ENCODE data around the gene SUGP1.

GRCh38 chr19:19257836-19258588 lies 62.3 kb downstream of the SUGP1 start:
- no peak for TF ChIP-seq EZH2phosphoT487 (IDR thresholded peaks at IDR 0.05; ENCODE audit: low read depth)
- TF ChIP-seq, protein P1, sequence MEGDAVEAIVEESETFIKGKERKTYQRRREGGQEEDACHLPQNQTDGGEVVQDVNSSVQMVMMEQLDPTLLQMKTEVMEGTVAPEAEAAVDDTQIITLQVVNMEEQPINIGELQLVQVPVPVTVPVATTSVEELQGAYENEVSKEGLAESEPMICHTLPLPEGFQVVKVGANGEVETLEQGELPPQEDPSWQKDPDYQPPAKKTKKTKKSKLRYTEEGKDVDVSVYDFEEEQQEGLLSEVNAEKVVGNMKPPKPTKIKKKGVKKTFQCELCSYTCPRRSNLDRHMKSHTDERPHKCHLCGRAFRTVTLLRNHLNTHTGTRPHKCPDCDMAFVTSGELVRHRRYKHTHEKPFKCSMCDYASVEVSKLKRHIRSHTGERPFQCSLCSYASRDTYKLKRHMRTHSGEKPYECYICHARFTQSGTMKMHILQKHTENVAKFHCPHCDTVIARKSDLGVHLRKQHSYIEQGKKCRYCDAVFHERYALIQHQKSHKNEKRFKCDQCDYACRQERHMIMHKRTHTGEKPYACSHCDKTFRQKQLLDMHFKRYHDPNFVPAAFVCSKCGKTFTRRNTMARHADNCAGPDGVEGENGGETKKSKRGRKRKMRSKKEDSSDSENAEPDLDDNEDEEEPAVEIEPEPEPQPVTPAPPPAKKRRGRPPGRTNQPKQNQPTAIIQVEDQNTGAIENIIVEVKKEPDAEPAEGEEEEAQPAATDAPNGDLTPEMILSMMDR (IDR thresholded peaks at IDR 0.05; ENCODE audit: low read depth, low read length), result no peak

Data from OCI-LY3 (cell line).